GM23248 (cell line): ENCODE data around the gene C1orf52.

ENCODE experiments used
- EZH2 ChIP-seq: fragments of 200-600 bp; sonication (generic); IDR thresholded peaks from 2 replicates; pipeline ENCODE4 v1.6.1; 2018; ENCODE audit warnings: antibody characterized with exemption, mild to moderate bottlenecking; ENCODE audit not compliant: insufficient read depth, poor library complexity, severe bottlenecking
- EZH2phosphoT487 ChIP-seq: fragments of 200-600 bp; sonication (generic); IDR thresholded peaks from 2 replicates; pipeline ENCODE4 v1.6.1; 2018; ENCODE audit warnings: antibody characterized with exemption, moderate library complexity, mild to moderate bottlenecking, low read depth; ENCODE audit not compliant: insufficient read depth

DNA sequence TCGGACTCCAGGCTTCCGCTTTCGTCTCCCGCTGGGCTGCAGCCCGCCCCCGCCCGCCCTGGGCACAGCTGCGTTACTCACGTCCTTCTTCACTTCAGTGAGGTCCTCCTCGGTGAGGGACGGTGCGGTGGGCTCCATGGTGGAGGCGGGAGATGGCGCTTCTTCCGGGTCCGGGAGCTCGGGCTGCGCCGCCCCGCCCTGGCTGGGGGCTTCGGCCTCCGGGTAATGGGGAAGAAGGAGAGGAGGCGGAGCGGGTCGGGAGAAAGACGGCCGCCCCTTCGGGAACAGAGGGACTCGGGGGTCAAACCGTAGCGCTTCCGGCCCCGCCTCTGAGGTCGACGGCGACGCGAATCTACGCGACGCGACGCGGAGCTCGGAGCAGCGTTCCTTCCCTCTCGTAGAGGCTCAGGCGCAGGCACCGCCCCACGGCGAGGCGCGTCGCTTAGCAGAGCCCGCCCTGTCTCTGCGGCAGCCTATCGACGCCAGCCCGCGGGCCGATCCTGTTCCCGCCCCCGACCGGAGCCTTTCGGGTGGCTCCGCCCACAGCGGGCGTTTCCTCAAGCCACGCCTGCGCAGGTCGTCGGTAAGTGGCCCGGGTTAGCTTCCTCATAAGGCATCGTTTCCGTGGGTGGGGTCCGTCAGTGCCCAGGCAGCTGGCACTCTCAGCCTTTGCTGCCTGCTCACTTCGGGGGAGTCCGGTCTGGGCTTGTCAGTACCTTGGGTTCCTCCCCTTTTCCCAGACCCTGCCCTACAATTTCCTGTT lies 16.9 kb upstream of the C1orf52 start, which contains the start of gene BCL10:
- no peak for TF ChIP-seq EZH2
- TF ChIP-seq EZH2phosphoT487: no peak
